HepG2 (cell line): Measurements from ENCODE around the gene VAMP8. TPM values are rescaled to one million over a fixed set of nuclear protein-coding genes. Genes with fewer than 3 reads are reported as not detected.

Experiments
- ELF3 ChIP-seq: IDR thresholded peaks from 2 replicates; pipeline ENCODE4 v1.6.1; 2016; ENCODE audit warnings: missing genetic modification reagents, missing compliant biosample characterization
- GMEB1 ChIP-seq: sonication (generic); formaldehyde crosslinking; IDR thresholded peaks from 2 replicates; pipeline ENCODE4 v1.5.1; 2020; ENCODE audit warnings: missing genetic modification reagents, mild to moderate bottlenecking, borderline replicate concordance
- KDM3A ChIP-seq: IDR thresholded peaks from 2 replicates; pipeline ENCODE4 v1.6.1; 2018; ENCODE audit warnings: low read depth, missing compliant biosample characterization
- LBX2 ChIP-seq: sonication (generic); formaldehyde crosslinking; IDR thresholded peaks from 2 replicates; pipeline ENCODE4 v1.5.0; 2020; ENCODE audit warnings: missing genetic modification reagents, mild to moderate bottlenecking, borderline replicate concordance
- NFATC3 ChIP-seq: sonication (generic); formaldehyde crosslinking; IDR thresholded peaks from 2 replicates; pipeline ENCODE4 v1.5.1; 2020; ENCODE audit warnings: mild to moderate bottlenecking, missing genetic modification reagents
- PRDM15 ChIP-seq: sonication (generic); formaldehyde crosslinking; IDR thresholded peaks from 2 replicates; pipeline ENCODE4 v1.4.0; 2020; ENCODE audit warnings: missing genetic modification reagents
- SSRP1 ChIP-seq: IDR thresholded peaks from 2 replicates; pipeline ENCODE4 v1.6.1; 2016; ENCODE audit warnings: control low read depth
- TAF1 ChIP-seq: sonication (generic); formaldehyde crosslinking; IDR thresholded peaks from 2 replicates; pipeline ENCODE4 v1.4.0; 2020; ENCODE audit warnings: missing genetic modification reagents
- ZBTB2 ChIP-seq: sonication (generic); formaldehyde crosslinking; IDR thresholded peaks from 2 replicates; pipeline ENCODE4 v1.8.0; 2022; ENCODE audit warnings: low read depth, missing genetic modification reagents
- ZBTB37 ChIP-seq: sonication (generic); formaldehyde crosslinking; IDR thresholded peaks from 2 replicates; pipeline ENCODE4 v1.4.0; 2020; ENCODE audit warnings: mild to moderate bottlenecking, missing genetic modification reagents
- ZNF232 ChIP-seq: sonication (generic); formaldehyde crosslinking; IDR thresholded peaks from 2 replicates; pipeline ENCODE4 v1.4.0; 2020; ENCODE audit warnings: missing genetic modification reagents, borderline replicate concordance
- ZNF274 ChIP-seq: sonication (generic); formaldehyde crosslinking; IDR thresholded peaks from 2 replicates; pipeline ENCODE4 v1.5.1; 2020; ENCODE audit warnings: mild to moderate bottlenecking, missing genetic modification reagents
- ZNF44 ChIP-seq: sonication (generic); formaldehyde crosslinking; IDR thresholded peaks from 2 replicates; pipeline ENCODE4 v1.5.1; 2020; ENCODE audit warnings: mild to moderate bottlenecking, missing genetic modification reagents
- ZNF460 ChIP-seq: sonication (generic); formaldehyde crosslinking; IDR thresholded peaks from 2 replicates; pipeline ENCODE4 v1.5.1; 2020; ENCODE audit warnings: missing genetic modification reagents, mild to moderate bottlenecking, borderline replicate concordance
- ZNF687 ChIP-seq: sonication (generic); formaldehyde crosslinking; IDR thresholded peaks from 2 replicates; pipeline ENCODE4 v1.5.1; 2020; ENCODE audit warnings: mild to moderate bottlenecking, missing genetic modification reagents, moderate library complexity
- polyA plus RNA-seq, 8 experiments: library from polyadenylated mRNA; depleted of rRNA in 3 of 8; stranded (reverse) in 7 of 8; unstranded in 1 of 8; fragments of >200 nt; fragmentation: Illumina TruSeq in 4 of 8; extraction: Trizol in 4 of 8; gene quantifications; 2 replicates each; pipeline versions ENCODE4 v1.2.1 to v1.2.3, GENCODE V29; 2011 to 2016; ENCODE audit warnings: low read depth in 4 of 8, missing spikeins in 1 of 8, mixed read lengths in 1 of 8; ENCODE audit not compliant: insufficient read depth in 1 of 8
- total RNA-seq, 5 experiments: library from RNA; depleted of rRNA; stranded (reverse); fragments of >200 nt; fragmentation: Illumina TruSeq; extraction: Trizol; gene quantifications; 2 replicates each; pipeline ENCODE4 v1.2.3, GENCODE V29; 2016; ENCODE audit warnings: low read depth in 1 of 5

Gene VAMP8
- total and polyA plus RNA-seq, 2 of the 13 experiments (the other 11 are each of a cell fraction or from before 2014, with no cell fraction given), result 83.3 to 157 TPM

GRCh38 chr2:85602476-85603234 is 25.3 kb downstream of the VAMP8 start, which contains the start of gene TMEM150A (continued):
- no peak; the same call in 1 of the 2 replicates for TF ChIP-seq PRDM15 (CRISPR knock-in tag)
- TF ChIP-seq ZNF687 (CRISPR knock-in tag), result peak; percentile 80
- TF ChIP-seq ZNF460, result no peak
- peak; percentile 89 for TF ChIP-seq ZNF274 (CRISPR knock-in tag)
- TF ChIP-seq ZBTB2 (CRISPR knock-in tag), result peak; percentile 63; the same call in 1 of the 2 replicates
- 0 out of 2 replicates have a peak, but pooled peaks have one; percentile 20 for TF ChIP-seq ZNF232 (CRISPR knock-in tag)
- TF ChIP-seq GMEB1 (CRISPR knock-in tag), result peak; percentile 79
- TF ChIP-seq ZBTB37 (CRISPR knock-in tag), result no peak
- no peak for TF ChIP-seq SSRP1
- TF ChIP-seq TAF1 (CRISPR knock-in tag), result peak; percentile 63
- TF ChIP-seq KDM3A (CRISPR knock-in tag), result 0 out of 2 replicates have a peak, but pooled peaks have one; percentile 31
- no peak; the same call in none of the 2 replicates for TF ChIP-seq LBX2 (CRISPR knock-in tag)
- TF ChIP-seq NFATC3 (CRISPR knock-in tag), result peak; percentile 63; the same call in 1 of the 2 replicates
- TF ChIP-seq ZNF44 (CRISPR knock-in tag), result no peak
- 0 out of 2 replicates have a peak, but pooled peaks have one; percentile 18 for TF ChIP-seq ELF3
